ENCODE results near the gene PDP2. TPM values are rescaled to one million over a fixed set of nuclear protein-coding genes. Genes with fewer than 3 reads are reported as not detected.

Gene PDP2
- total and polyA plus RNA-seq, 2 donors from 2014 or later = 5.1 to 9.2 TPM

- Histone ChIP-seq H3K27ac (ENCODE audit: low read depth in 2 of 2, low read length in 2 of 2) (no peak within 1 kb of the TSS), H3K9ac (ENCODE audit: low read length in 3 of 3) (no peak within 1 kb of the TSS), H3K36me3 (ENCODE audit: control insufficient read depth in 2 of 3, insufficient read depth in 3 of 3, low read length in 3 of 3) (no peaks in the 10 kb centered on the region), H3K9me3 (ENCODE audit: control insufficient read depth in 2 of 3, insufficient read depth in 1 of 3, low read length in 3 of 3) (no peaks in the 10 kb centered on the region), H3K4me3 (ENCODE audit: low read length in 3 of 3) (peak within 1 kb of the TSS in 1 of 3 donors; percentile 44), H3K4me1 (ENCODE audit: control insufficient read depth in 2 of 3, insufficient read depth in 2 of 3, low read depth in 1 of 3, low read length in 3 of 3) (peaks cover 0 to 6% (median 0%) of the 10 kb centered on the region in 3 donors), H3K27me3 (ENCODE audit: control insufficient read depth, insufficient read depth, low read length) (peaks cover 5% of the 10 kb centered on the region)
- FAIRE-seq (no peak), DNase-seq (peak; percentile 19 to 76 (median 35))
- intact Hi-C loops (cut with DNase I) = no loop called here
- TF ChIP-seq, protein P1, sequence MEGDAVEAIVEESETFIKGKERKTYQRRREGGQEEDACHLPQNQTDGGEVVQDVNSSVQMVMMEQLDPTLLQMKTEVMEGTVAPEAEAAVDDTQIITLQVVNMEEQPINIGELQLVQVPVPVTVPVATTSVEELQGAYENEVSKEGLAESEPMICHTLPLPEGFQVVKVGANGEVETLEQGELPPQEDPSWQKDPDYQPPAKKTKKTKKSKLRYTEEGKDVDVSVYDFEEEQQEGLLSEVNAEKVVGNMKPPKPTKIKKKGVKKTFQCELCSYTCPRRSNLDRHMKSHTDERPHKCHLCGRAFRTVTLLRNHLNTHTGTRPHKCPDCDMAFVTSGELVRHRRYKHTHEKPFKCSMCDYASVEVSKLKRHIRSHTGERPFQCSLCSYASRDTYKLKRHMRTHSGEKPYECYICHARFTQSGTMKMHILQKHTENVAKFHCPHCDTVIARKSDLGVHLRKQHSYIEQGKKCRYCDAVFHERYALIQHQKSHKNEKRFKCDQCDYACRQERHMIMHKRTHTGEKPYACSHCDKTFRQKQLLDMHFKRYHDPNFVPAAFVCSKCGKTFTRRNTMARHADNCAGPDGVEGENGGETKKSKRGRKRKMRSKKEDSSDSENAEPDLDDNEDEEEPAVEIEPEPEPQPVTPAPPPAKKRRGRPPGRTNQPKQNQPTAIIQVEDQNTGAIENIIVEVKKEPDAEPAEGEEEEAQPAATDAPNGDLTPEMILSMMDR (IDR thresholded peaks at IDR 0.05; ENCODE audit: borderline replicate concordance, extremely low read depth, insufficient read depth) = no peak
Measured at GRCh38 chr16:66844342-66845079, 35.8 kb upstream of the PDP2 start, which contains the start of gene CA7. CA7 (plus strand) TSS chr16:66844414; CDS start chr16:66844488, 74 bp downstream.

GRCh38 chr16:66845080-66845410 lies 35.3 kb upstream of the PDP2 start:
- Histone ChIP-seq H3K36me3 (ENCODE audit: control insufficient read depth in 2 of 3, insufficient read depth in 3 of 3, low read length in 3 of 3) (no peaks in the 10 kb centered on the region), H3K9ac (ENCODE audit: low read length in 3 of 3) (no peak overlapping the region), H3K27me3 (ENCODE audit: control insufficient read depth, insufficient read depth, low read length) (peaks cover 5% of the 10 kb centered on the region), H3K4me1 (ENCODE audit: control insufficient read depth in 2 of 3, insufficient read depth in 2 of 3, low read depth in 1 of 3, low read length in 3 of 3) (peaks cover 0 to 6% (median 0%) of the 10 kb centered on the region in 3 donors), H3K9me3 (ENCODE audit: control insufficient read depth in 2 of 3, insufficient read depth in 1 of 3, low read length in 3 of 3) (no peaks in the 10 kb centered on the region), H3K27ac (ENCODE audit: low read depth in 2 of 2, low read length in 2 of 2) (no peak overlapping the region), H3K4me3 (ENCODE audit: low read length in 3 of 3) (peak overlapping the region in 1 of 3 donors; percentile 44)
- intact Hi-C loops (cut with DNase I) = no loop called here
- DNase-seq (no peak), FAIRE-seq (no peak)
- TF ChIP-seq, protein P1 (IDR thresholded peaks at IDR 0.05; ENCODE audit: borderline replicate concordance, extremely low read depth, insufficient read depth) = no peak

DNA sequence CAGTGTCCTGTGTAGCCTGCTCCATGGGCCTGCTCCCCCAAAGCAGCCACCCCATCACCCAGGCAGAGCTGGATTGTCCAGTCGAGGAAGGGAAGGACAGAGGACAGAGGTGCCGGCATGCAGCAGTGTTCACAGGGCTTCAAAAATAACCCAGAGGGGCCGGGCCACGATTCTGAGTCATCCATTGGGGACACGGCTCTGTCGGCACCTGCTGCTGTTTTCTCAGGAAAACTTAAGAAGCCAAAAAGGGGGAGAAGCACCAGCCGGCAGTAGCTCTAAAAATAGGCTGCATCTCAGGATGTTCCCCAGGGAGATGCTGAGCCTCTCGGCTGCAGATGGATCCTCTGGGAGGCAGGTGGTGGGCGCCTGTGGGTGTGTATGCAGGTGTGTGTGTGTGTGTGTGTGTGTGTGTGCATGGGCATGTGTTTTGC lies 34.5 kb upstream of the PDP2 start:
- FAIRE-seq = no peak
- DNase-seq = peak in 1 of 5 donors; percentile 29
- Histone ChIP-seq H3K4me1 (ENCODE audit: control insufficient read depth in 2 of 3, insufficient read depth in 2 of 3, low read depth in 1 of 3, low read length in 3 of 3) (peaks cover 0 to 6% (median 0%) of the 10 kb centered on the region in 3 donors), H3K27ac (ENCODE audit: low read depth in 2 of 2, low read length in 2 of 2) (no peak overlapping the region), H3K36me3 (ENCODE audit: control insufficient read depth in 2 of 3, insufficient read depth in 3 of 3, low read length in 3 of 3) (no peaks in the 10 kb centered on the region), H3K27me3 (ENCODE audit: control insufficient read depth, insufficient read depth, low read length) (peaks cover 5% of the 10 kb centered on the region), H3K9me3 (ENCODE audit: control insufficient read depth in 2 of 3, insufficient read depth in 1 of 3, low read length in 3 of 3) (no peaks in the 10 kb centered on the region), H3K4me3 (ENCODE audit: low read length in 3 of 3) (no peak overlapping the region), H3K9ac (ENCODE audit: low read length in 3 of 3) (no peak overlapping the region)
- TF ChIP-seq, protein P1 (IDR thresholded peaks at IDR 0.05; ENCODE audit: borderline replicate concordance, extremely low read depth, insufficient read depth) = no peak
- intact Hi-C loops (cut with DNase I) = no loop called here

Data from kidney (tissue), 14 donors.